Vagina (tissue), 2 donors: ENCODE measurements around the gene PDE6C. TPM values are rescaled to one million over a fixed set of nuclear protein-coding genes. Genes with fewer than 3 reads are reported as not detected.

Experiments
- DNase-seq, 2 donors: peaks; one replicate each; pipeline ENCODE4 v3.0.0-alpha.2; 2017; ENCODE audit errors: extremely low spot score in 2 of 2
- H3K27ac ChIP-seq: fragments of 200-600 bp; sonication (generic); one replicate; pipeline ENCODE4 v1.5.1; 2019
- H3K27me3 ChIP-seq: fragments of 200-600 bp; sonication (generic); one replicate; pipeline ENCODE4 v1.5.1; 2019
- H3K36me3 ChIP-seq, 2 donors: fragments of 200-600 bp; sonication (generic); one replicate each; pipeline ENCODE4 v1.5.1; 2017 to 2019
- H3K4me1 ChIP-seq: fragments of 200-600 bp; sonication (generic); one replicate; pipeline ENCODE4 v1.5.1; 2019
- H3K4me3 ChIP-seq, 2 donors: fragments of 200-600 bp; sonication (generic); 1 replicate in 1 of 2; 2 replicates in 1 of 2; pipeline ENCODE4 v1.5.1; 2016 to 2019
- H3K9me3 ChIP-seq: fragments of 200-600 bp; sonication (generic); one replicate; pipeline ENCODE4 v1.5.1; 2019
- POLR2A ChIP-seq, 2 donors: fragments of 450-650 bp; IDR thresholded peaks; one replicate each; pipeline ENCODE4 v1.6.1; 2017; ENCODE audit warnings: antibody characterized with exemption in 2 of 2, mild to moderate bottlenecking in 2 of 2, moderate library complexity in 2 of 2
- POLR2AphosphoS5 ChIP-seq, 2 donors: sonication (generic); formaldehyde crosslinking; IDR thresholded peaks; one replicate each; pipeline ENCODE4 v1.9.0; 2017; ENCODE audit warnings: antibody characterized with exemption in 2 of 2, mild to moderate bottlenecking in 2 of 2, low read depth in 1 of 2; ENCODE audit not compliant: insufficient read depth in 1 of 2
- intact Hi-C: fragments of 100-400 bp; cut with DNase I; formaldehyde crosslinking; loops from one replicate; pipeline ENCODE4 v1.15.1; 2023
- total RNA-seq: library from RNA; depleted of rRNA; stranded (reverse); fragments of >200 nt; gene quantifications from one replicate; pipeline ENCODE4 v1.2.3, GENCODE V29; 2016
- TF ChIP-seq, protein P1 (sequence below), 3 experiments: fragments of 450-650 bp in 2 of 3; fragments of 200-600 bp in 1 of 3; sonication (generic) in 1 of 3; IDR thresholded peaks; one replicate each; pipeline ENCODE4 v1.5.1; 2017 to 2019; ENCODE audit warnings: antibody characterized with exemption in 3 of 3, mild to moderate bottlenecking in 2 of 3, moderate library complexity in 2 of 3

PDE6C gene
- total RNA-seq, 1 donor from 2014 or later, result not detected

DNA sequence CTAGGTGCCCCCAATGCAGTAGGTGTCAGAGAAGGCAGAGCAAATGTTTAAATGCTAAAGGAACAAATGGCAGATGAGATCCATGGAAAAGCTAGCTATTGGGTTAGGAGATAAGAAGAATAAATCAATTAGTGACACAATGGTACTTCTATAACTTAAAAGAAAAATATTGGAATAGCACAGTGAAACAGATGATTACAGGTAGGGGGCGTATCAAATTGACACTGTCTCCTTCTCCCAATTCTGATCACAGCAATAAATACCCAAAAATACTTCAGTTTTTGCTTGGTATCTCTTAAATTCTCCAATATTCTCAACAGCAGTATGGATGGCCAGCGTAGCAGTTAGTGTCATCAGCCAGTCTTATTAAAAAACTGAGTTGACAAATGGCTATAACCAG, 84.9 kb downstream of the PDE6C start:
- DNase-seq, result no peak
- TF ChIP-seq POLR2A (IDR thresholded peaks at IDR 0.05) (no peak), POLR2AphosphoS5 (IDR thresholded peaks at IDR 0.05; ENCODE audit: insufficient read depth in 1 of 2, low read depth in 1 of 2) (no peak)
- TF ChIP-seq, protein P1, sequence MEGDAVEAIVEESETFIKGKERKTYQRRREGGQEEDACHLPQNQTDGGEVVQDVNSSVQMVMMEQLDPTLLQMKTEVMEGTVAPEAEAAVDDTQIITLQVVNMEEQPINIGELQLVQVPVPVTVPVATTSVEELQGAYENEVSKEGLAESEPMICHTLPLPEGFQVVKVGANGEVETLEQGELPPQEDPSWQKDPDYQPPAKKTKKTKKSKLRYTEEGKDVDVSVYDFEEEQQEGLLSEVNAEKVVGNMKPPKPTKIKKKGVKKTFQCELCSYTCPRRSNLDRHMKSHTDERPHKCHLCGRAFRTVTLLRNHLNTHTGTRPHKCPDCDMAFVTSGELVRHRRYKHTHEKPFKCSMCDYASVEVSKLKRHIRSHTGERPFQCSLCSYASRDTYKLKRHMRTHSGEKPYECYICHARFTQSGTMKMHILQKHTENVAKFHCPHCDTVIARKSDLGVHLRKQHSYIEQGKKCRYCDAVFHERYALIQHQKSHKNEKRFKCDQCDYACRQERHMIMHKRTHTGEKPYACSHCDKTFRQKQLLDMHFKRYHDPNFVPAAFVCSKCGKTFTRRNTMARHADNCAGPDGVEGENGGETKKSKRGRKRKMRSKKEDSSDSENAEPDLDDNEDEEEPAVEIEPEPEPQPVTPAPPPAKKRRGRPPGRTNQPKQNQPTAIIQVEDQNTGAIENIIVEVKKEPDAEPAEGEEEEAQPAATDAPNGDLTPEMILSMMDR (IDR thresholded peaks at IDR 0.05), result no peak
- intact Hi-C loops, result no loop called here
- H3K36me3 ChIP-seq, result peaks cover 0 to 35% of the 10 kb centered on the region in 2 donors
- no peaks in the 10 kb centered on the region for H3K27me3 ChIP-seq
- H3K27ac ChIP-seq, result no peak overlapping the region
- no peak overlapping the region for H3K4me3 ChIP-seq
- H3K9me3 ChIP-seq, result no peaks in the 10 kb centered on the region
- peaks cover 10% of the 10 kb centered on the region for H3K4me1 ChIP-seq

DNA sequence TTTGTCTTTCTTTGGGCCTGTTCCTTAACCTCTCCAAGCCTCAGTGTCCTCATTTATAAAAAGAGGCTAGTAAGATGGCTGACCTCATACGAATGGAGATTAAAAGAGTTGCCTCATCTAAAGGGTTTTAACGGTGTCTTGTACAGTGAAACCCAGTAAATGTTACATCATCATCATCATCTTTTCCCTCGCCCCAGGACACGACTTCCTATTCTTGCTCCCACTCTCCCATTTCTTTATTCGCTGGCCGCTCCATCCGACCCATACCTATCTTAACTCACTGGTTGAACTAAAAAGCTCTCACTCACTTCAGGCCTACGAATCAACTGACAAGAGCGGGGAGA, 89.5 kb downstream of the PDE6C start:
- DNase-seq, result no peak
- Histone ChIP-seq H3K9me3 (no peaks in the 10 kb centered on the region), H3K27me3 (no peaks in the 10 kb centered on the region), H3K4me3 (peak overlapping the region; percentile 52 to 61), H3K4me1 (peaks cover 19% of the 10 kb centered on the region), H3K27ac (peak overlapping the region; percentile 79), H3K36me3 (peaks cover 0 to 7% of the 10 kb centered on the region in 2 donors)
- intact Hi-C loops, result loop anchor here (5.0 kb wide), 1 partner anchor 110 kb away; no protein-coding TSS in a partner anchor
- TF ChIP-seq POLR2A (IDR thresholded peaks at IDR 0.05) (no peak), POLR2AphosphoS5 (IDR thresholded peaks at IDR 0.05; ENCODE audit: insufficient read depth in 1 of 2, low read depth in 1 of 2) (no peak)
- TF ChIP-seq, protein P1 (IDR thresholded peaks at IDR 0.05), result no peak

DNA sequence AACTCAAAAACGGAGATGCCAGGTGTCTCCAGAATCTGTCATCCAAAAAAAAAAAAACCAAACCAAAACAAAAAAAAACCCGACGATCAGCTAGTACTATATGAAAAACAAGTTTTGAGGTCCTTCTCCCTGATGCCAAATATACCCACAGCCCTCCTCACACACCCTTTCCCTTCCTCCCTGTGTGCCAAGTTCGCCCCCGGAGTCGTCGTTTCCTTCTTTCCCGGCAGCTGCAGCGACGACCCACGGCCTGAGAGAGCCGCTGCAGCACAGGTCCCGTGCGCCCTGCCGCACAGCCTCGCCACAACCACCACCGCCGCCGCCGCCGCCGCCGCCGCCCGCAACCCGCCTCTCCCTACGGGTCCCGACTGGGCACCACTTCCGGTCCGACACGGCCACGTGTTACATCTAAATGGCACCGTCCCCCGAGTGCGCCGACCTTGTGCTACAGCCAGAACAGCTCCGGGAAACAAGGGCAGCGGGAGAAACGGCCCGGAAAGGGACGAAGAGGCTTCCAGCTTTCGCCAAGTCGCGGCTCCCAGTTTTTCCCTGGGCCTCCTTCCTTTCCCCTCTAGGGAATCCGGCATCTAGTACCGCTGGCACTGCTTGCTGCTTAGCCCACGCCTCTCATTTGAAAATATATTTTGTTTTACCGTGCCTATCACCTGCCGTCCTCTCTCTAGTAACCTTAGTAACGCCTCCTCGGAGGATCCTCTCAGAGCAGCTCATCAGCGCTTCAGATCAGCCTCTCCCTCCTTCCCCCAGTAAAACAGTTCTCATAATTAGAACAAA, 90.1 kb downstream of the PDE6C start, which contains the start of gene FRA10AC1:
Gene FRA10AC1, minus strand, starts transcription at position 383 of the 792 bp plus-strand sequence. CDS start 2,486 bp downstream, outside the sequence.
- Histone ChIP-seq H3K9me3 (no peaks in the 10 kb centered on the region), H3K27me3 (no peaks in the 10 kb centered on the region), H3K27ac (peak within 1 kb of the TSS; percentile 79), H3K4me1 (peaks cover 19% of the 10 kb centered on the region), H3K36me3 (peaks cover 0 to 1% of the 10 kb centered on the region in 2 donors), H3K4me3 (peak within 1 kb of the TSS; percentile 52 to 61)
- DNase-seq, result peak in 1 of 2 donors; percentile 96
- intact Hi-C loops, result loop anchor here (5.0 kb wide), 1 partner anchor 110 kb away; no protein-coding TSS in a partner anchor
- TF ChIP-seq POLR2A (IDR thresholded peaks at IDR 0.05), result peak in 1 of 2 donors; percentile 74
- TF ChIP-seq, protein P1 (IDR thresholded peaks at IDR 0.05), result peak in 2 of 3 experiments; percentile 10 to 20
- peak; percentile 91 to 93 for TF ChIP-seq POLR2AphosphoS5 (IDR thresholded peaks at IDR 0.05; ENCODE audit: insufficient read depth in 1 of 2, low read depth in 1 of 2)

DNA sequence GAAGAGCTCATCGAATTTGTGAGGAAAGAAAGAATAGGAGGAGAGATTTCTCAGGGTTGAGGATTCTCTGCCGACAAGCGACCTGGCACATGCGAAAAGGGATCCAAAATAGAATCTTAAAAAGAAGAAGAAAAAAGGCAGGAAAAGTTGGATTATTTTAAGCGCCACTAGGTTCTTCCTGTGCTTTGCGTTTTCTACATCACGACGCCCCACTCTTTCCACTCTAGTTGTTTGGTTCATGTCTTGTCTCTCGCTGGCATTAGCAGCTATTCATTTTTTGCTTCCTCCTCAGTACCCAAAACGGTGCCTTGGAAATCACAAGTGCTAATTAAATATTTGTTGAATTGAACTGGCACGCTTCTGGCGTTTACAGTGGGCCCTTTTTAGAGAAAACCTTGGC, 90.7 kb downstream of the PDE6C start:
- intact Hi-C loops, result loop anchor here (5.0 kb wide), 1 partner anchor 109 kb away; no protein-coding TSS in a partner anchor
- H3K36me3 ChIP-seq, result no peaks in the 10 kb centered on the region
- H3K27me3 ChIP-seq, result no peaks in the 10 kb centered on the region
- peak overlapping the region; percentile 79 for H3K27ac ChIP-seq
- TF ChIP-seq, protein P1 (IDR thresholded peaks at IDR 0.05), result no peak
- TF ChIP-seq POLR2A (IDR thresholded peaks at IDR 0.05) (no peak), POLR2AphosphoS5 (IDR thresholded peaks at IDR 0.05; ENCODE audit: insufficient read depth in 1 of 2, low read depth in 1 of 2) (no peak)
- no peak for DNase-seq
- peaks cover 19% of the 10 kb centered on the region for H3K4me1 ChIP-seq
- H3K4me3 ChIP-seq, result peak overlapping the region; percentile 52 to 61
- no peaks in the 10 kb centered on the region for H3K9me3 ChIP-seq

DNA sequence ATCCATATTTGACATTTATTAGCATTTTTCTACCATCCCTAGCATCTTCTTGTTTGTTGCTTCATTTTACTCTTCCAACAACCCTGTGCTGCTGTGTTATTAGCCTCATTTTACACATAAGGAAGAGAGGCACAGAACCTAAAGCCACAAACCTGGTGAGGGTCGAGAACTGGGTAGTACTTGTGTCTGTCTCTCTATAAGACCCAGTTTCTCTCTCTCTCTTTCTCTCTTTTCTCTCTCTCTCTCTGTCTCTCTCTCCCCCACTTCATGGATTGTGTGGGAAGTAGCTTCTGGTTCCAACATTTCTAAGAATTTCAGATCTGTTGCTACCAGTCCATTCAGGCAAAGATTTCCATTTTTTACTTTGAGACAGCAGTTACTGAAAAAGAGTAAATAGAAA, 91.5 kb downstream of the PDE6C start:
- Histone ChIP-seq H3K27me3 (no peaks in the 10 kb centered on the region), H3K9me3 (no peaks in the 10 kb centered on the region), H3K4me3 (peak overlapping the region in 1 of 2 donors; percentile 61), H3K4me1 (peaks cover 19% of the 10 kb centered on the region), H3K27ac (no peak overlapping the region), H3K36me3 (no peaks in the 10 kb centered on the region)
- intact Hi-C loops, result loop anchor here (5.0 kb wide), 1 partner anchor 108 kb away; no protein-coding TSS in a partner anchor
- TF ChIP-seq, protein P1 (IDR thresholded peaks at IDR 0.05), result no peak
- TF ChIP-seq POLR2AphosphoS5 (IDR thresholded peaks at IDR 0.05; ENCODE audit: insufficient read depth in 1 of 2, low read depth in 1 of 2) (no peak), POLR2A (IDR thresholded peaks at IDR 0.05) (no peak)
- no peak for DNase-seq
